HPDE6-E6E7 (cell line): ENCODE measurements around the gene ARHGEF17.
"Not testable (repeated sequence)": the region's sequence is repeated elsewhere in the genome, so short reads cannot be mapped to it uniquely, and the experiment has no call there.

Experiments
- DNase-seq: peaks from one replicate; pipeline ENCODE4 v3.0.0; 2011; ENCODE audit warnings: missing footprints; ENCODE audit errors: extremely low spot score

Gene ARHGEF17

GRCh38 chr11:73273222-73273895, 34.7 kb upstream of the ARHGEF17 start:
- DNase-seq, result no peak

- not testable (repeated sequence) for DNase-seq
These were observed 33.9 kb upstream of the ARHGEF17 start for GRCh38 chr11:73274191-73274590.

- DNase-seq, result no peak
These were observed 33.2 kb upstream of the ARHGEF17 start for GRCh38 chr11:73274722-73275380.

- no peak for DNase-seq
These were observed 32.7 kb upstream of the ARHGEF17 start for GRCh38 chr11:73275381-73275750.

- no peak for DNase-seq
These were observed 30.6 kb upstream of the ARHGEF17 start for GRCh38 chr11:73277467-73277866.

GRCh38 chr11:73280626-73281025, 27.4 kb upstream of the ARHGEF17 start:
- DNase-seq, result no peak

- DNase-seq, result no peak
These were observed 26.8 kb upstream of the ARHGEF17 start for GRCh38 chr11:73281201-73281741.

GRCh38 chr11:73281796-73282660, 26.0 kb upstream of the ARHGEF17 start:
- DNase-seq, result no peak

- DNase-seq, result no peak
These were observed 24.6 kb upstream of the ARHGEF17 start for GRCh38 chr11:73283276-73284000.

- no peak for DNase-seq
These were observed 24.0 kb upstream of the ARHGEF17 start for GRCh38 chr11:73284106-73284505.

GRCh38 chr11:73285721-73286120, 22.4 kb upstream of the ARHGEF17 start:
- no peak for DNase-seq

GRCh38 chr11:73286240-73286810, 21.8 kb upstream of the ARHGEF17 start:
- no peak for DNase-seq

- DNase-seq, result no peak
These were observed 20.5 kb upstream of the ARHGEF17 start for GRCh38 chr11:73287400-73288101.

- no peak for DNase-seq
These were observed 19.7 kb upstream of the ARHGEF17 start for GRCh38 chr11:73288192-73288872.

GRCh38 chr11:73288873-73289707, 19.0 kb upstream of the ARHGEF17 start:
- DNase-seq, result peak; percentile 88

- DNase-seq, result no peak
These were observed 17.5 kb upstream of the ARHGEF17 start for GRCh38 chr11:73290536-73290935.

- DNase-seq, result no peak
These were observed 16.9 kb upstream of the ARHGEF17 start for GRCh38 chr11:73291196-73291595.

GRCh38 chr11:73291781-73292524, 16.1 kb upstream of the ARHGEF17 start:
- no peak for DNase-seq

GRCh38 chr11:73292525-73292894, 15.6 kb upstream of the ARHGEF17 start:
- DNase-seq, result no peak
